Ishikawa (cell line): Measurements from ENCODE around the gene ANKIB1.

ENCODE experiments used
- CEBPB ChIP-seq: IDR thresholded peaks from 2 replicates; pipeline ENCODE4 v1.6.1; 2012
- EP300 ChIP-seq: IDR thresholded peaks from 2 replicates; pipeline ENCODE4 v1.6.1; 2012; ENCODE audit warnings: borderline replicate concordance
- FOXM1 ChIP-seq: IDR thresholded peaks from 2 replicates; pipeline ENCODE4 v1.6.1; 2012; ENCODE audit warnings: low read depth, borderline replicate concordance
- MAX ChIP-seq: IDR thresholded peaks from 2 replicates; pipeline ENCODE4 v1.6.1; 2012
- RAD21 ChIP-seq: IDR thresholded peaks from 2 replicates; pipeline ENCODE4 v1.6.1; 2012; ENCODE audit warnings: low read depth
- REST ChIP-seq: IDR thresholded peaks from 2 replicates; pipeline ENCODE4 v1.6.1; 2012; ENCODE audit warnings: low read depth, mild to moderate bottlenecking
- YY1 ChIP-seq: IDR thresholded peaks from 2 replicates; pipeline ENCODE4 v1.6.1; 2012; ENCODE audit warnings: low read depth

- no peak for TF ChIP-seq REST
- TF ChIP-seq EP300: no peak
- TF ChIP-seq MAX: no peak
- no peak for TF ChIP-seq CEBPB
- TF ChIP-seq YY1: no peak
- no peak for TF ChIP-seq FOXM1
- no peak for TF ChIP-seq RAD21
Observed at GRCh38 chr7:92206672-92207071, 39.1 kb upstream of the ANKIB1 start.
